OCI-LY7 (cell line): ENCODE measurements around the gene CHD3.

ENCODE experiments used
- EZH2phosphoT487 ChIP-seq: fragments of 200-600 bp; sonication (generic); IDR thresholded peaks from 2 replicates; pipeline ENCODE4 v1.6.1; 2018; ENCODE audit warnings: low read depth, borderline replicate concordance, mild to moderate bottlenecking, mixed run types, antibody characterized with exemption, low read length, moderate library complexity, mixed read lengths
- TF ChIP-seq, protein P1 (sequence below): fragments of 200-600 bp; sonication (generic); conservative IDR thresholded peaks from 2 replicates; pipeline ENCODE4 v1.5.1; 2014; ENCODE audit warnings: mild to moderate bottlenecking, antibody characterized with exemption, low read length, moderate library complexity, mixed read lengths

- TF ChIP-seq, protein P1, sequence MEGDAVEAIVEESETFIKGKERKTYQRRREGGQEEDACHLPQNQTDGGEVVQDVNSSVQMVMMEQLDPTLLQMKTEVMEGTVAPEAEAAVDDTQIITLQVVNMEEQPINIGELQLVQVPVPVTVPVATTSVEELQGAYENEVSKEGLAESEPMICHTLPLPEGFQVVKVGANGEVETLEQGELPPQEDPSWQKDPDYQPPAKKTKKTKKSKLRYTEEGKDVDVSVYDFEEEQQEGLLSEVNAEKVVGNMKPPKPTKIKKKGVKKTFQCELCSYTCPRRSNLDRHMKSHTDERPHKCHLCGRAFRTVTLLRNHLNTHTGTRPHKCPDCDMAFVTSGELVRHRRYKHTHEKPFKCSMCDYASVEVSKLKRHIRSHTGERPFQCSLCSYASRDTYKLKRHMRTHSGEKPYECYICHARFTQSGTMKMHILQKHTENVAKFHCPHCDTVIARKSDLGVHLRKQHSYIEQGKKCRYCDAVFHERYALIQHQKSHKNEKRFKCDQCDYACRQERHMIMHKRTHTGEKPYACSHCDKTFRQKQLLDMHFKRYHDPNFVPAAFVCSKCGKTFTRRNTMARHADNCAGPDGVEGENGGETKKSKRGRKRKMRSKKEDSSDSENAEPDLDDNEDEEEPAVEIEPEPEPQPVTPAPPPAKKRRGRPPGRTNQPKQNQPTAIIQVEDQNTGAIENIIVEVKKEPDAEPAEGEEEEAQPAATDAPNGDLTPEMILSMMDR = no peak
- TF ChIP-seq EZH2phosphoT487 = no peak
Observed at GRCh38 chr17:7909089-7909488, 20.5 kb downstream of the CHD3 start.
